GM12873 (cell line): ENCODE results near the gene HOXB8.

Experiments
- CTCF ChIP-seq: IDR thresholded peaks from 2 replicates; pipeline ENCODE4 v1.5.1; 2012; ENCODE audit warnings: low read depth, mild to moderate bottlenecking, moderate library complexity, low read length, control low read depth; ENCODE audit not compliant: insufficient read depth; ENCODE audit errors: missing control alignments

The HOXB8 gene

GRCh38 chr17:48620461-48621139, 5.5 kb upstream of the HOXB8 start:
- TF ChIP-seq CTCF, result no peak

- no peak for TF ChIP-seq CTCF
Measured at GRCh38 chr17:48619826-48620449, 4.8 kb upstream of the HOXB8 start.

GRCh38 chr17:48618256-48618896, 3.3 kb upstream of the HOXB8 start:
- peak; percentile 90 for TF ChIP-seq CTCF

GRCh38 chr17:48617471-48618255, 2.6 kb upstream of the HOXB8 start:
- no peak for TF ChIP-seq CTCF

- no peak for TF ChIP-seq CTCF
Measured at GRCh38 chr17:48616717-48617470, 1.8 kb upstream of the HOXB8 start.

GRCh38 chr17:48615963-48616716, 1.0 kb upstream of the HOXB8 start:
- TF ChIP-seq CTCF, result no peak
